Right lung (tissue), 5 donors: ENCODE results near the gene AQP12B. TPM values are rescaled to one million over a fixed set of nuclear protein-coding genes. Genes with fewer than 3 reads are reported as not detected.
"Not testable (repeated sequence)": the region's sequence is repeated elsewhere in the genome, so short reads cannot be mapped to it uniquely, and the experiment has no call there.

Experiments
- DNase-seq, 2 donors: peaks; one replicate each; pipeline ENCODE4 v3.0.0-alpha.2; 2013
- polyA plus RNA-seq, 5 donors: library from polyadenylated mRNA; unstranded; fragments of 120-200 nt; gene quantifications; one replicate each; pipeline versions ENCODE4 v1.2.1 to v1.2.3, GENCODE V29; 2013; ENCODE audit warnings: inconsistent platforms in 1 of 5, low replicate concordance in 1 of 5; ENCODE audit not compliant: insufficient read length in 5 of 5, insufficient read depth in 1 of 5

The AQP12B gene
- polyA plus RNA-seq, 5 donors, result 0.05 TPM; not detected in 4

DNA sequence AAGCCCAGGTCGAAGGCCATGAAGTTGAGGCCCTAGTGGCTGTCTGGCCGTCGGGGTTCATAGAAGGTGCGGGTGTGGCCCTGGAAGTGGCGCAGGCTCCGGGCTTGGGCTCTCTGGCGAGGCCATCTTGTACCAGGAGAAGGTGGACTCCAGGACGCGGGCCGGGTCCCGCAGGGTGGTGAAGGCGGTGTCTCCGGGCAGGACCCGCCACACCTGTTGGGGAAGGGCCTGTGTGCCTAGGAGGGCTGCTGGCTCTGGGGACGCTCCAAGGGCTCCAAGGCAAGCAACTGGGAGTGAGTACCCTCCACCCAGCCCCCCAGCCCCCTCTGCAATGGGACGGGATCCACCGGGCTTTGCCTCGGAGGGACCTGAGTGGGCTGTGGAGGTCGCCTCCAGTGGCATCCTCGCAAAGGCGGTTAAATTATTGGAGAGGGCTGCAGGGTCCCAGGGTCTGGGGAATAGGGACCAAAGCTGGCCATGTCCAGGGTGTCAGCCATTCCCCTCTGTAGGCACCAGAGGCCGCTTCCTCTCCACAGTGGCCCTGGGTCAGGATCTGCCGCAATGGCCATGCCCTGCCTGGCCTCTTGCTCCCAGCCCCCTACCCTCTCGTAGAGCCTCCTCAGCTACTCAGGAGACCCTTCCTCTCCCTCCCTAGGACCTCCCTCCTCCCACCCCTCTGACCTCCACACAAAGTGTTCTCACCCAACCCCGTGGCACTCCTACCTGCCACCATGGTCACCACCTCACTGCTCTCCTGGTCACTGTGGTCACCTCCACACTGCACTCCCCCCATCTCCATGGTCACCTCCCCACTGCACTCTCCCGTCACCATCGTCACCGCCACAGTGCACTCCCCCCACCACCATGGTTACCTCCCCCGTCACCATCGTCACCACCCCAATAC, 19.3 kb upstream of the AQP12B start:
- DNase-seq, result no peak

DNA sequence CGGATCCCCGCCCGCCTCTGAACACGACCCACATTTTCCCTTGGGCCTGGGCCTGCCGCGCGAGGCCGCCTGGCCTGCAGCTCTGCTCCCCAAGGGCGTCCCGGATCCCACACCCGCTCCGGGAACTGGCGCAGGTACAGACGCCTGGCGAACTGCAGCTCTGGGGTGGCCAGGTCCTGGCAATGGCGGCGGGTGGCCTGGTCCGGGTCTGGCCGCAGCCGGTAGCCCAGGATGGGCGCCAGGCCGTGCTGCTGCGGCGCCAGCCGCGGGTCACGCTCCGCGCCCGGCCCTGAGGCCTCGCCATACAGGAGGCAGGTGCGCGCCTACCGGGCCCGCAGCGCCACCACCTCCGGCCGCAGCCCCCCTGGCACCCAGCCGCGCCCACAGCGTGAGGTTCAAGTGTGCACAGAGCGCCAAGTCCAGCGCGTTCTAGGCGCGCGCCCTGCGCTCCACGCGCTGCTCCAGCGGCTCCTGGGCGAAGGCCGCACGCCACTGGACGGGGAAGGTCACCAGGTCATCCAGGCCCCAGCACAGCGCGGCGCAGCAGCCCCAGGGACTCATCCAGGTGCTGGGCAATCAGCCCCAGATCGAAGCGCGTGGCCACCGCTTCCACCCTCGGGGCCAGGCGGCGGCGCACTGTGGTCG, 18.5 kb upstream of the AQP12B start:
- DNase-seq, result no peak

DNA sequence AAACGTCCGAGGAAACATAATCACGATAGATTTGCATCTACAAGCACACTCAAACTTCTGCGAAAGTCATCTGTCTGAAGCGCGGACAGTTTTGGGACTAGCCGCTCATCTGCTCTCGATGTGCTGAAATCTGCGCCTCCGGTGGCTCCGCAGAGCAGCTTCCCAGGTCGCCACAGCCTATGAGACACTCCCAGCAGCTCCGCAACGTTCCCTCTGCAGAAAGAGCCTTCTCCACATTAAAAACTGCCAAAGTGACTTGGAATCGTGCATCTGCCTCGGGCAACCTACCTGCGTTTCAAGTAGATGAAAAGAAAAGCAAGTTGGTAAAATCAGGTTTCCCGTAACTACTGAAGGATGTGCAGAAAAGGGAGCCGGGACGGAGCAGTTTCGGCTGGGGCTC, 17.9 kb upstream of the AQP12B start:
- not testable (repeated sequence) for DNase-seq

DNA sequence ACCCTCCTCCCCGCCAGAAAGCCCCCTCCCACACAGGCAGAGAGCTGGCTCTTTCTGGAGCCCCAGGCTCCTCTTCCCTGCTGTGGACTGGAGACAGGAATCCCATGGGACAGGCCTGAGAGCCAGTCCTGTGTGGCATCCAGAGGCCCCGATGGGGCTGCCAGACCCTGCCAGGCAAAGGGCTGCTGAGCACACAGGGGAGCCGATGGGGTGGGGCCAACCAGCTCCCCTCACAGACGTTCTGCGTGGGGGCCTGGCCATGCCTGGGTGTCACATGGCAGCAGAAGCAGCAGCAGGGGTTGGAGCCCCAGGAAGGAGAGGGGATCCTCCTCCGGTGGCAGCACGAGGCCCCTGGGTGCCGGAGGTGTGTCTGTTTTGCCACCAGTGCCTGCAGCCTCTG, 17.1 kb upstream of the AQP12B start:
- not testable (repeated sequence) for DNase-seq

DNA sequence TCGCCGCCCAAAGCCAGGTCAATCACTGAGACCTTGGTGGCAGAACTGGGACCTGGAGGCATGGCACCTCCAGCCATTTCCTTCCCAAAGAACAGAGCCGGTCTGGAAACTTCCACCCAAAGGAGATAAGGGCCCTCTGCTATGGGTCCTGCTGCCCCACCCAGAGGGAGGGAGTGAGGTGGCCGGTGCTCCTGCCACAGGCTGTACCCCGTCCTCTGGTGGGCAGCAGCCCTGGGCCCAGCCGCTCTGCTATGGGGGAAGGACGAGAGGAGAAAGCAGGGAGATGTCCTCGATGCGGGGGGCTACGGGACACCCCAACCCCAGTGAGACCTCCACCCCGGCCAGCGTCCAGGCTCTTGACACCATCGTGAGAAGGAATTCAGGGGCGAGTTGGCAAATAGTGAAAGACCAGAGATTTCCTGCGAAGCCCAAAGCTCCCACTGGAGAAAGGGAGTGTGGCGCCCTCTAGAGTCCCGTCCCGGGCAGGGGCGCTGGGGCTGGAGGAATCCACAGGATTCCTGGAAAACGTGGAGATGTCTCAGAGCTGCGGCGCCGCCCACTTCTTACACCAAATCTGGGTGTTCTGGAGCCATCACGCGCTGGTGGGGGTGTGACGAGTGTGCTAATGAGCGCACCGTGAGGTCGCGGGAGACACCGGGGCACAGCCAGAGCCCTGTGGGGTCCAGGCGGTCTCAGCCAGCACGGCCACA, 16.3 kb upstream of the AQP12B start:
- not testable (repeated sequence) for DNase-seq

DNA sequence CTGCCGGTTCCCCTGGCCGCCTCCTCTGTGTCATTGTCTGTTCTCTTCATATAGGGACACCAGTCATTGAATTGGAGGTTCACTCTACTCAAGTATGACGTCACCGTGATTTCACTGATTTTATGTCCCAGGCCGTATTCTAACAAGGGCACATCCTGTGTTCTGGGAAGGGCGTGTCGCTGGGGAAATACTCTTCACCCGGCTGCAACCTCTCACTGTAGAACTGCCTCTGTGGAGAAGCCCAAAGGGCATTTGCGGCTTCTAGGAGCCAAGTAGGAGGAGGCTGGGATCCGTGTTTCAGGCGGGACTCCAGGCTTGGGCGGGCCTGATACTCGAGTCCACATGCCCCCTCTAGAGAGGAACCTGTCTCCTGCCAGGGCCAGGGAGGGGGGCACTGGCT, 13.8 kb upstream of the AQP12B start:
- DNase-seq, result not testable (repeated sequence)

DNA sequence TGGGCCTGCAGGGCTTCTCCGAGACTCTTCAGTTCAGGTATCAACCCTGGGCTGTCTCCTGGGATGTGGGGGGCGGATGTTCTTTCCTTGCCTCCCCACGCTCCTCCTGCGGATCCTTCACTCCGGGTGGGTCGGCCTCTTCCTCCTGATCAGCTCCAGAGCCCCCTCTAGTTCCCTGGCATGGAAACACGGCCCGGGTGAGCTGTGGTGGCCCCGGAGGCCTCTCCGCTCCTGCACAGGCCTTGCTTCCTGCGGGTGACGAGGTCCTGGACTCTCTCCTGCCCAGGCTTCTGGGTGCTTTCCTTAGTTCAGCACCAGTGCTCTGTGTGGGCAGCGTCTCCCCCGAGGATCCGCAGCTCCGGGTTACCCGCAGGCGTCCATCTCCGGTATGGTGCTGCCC, 12.9 kb upstream of the AQP12B start:
- DNase-seq, result not testable (repeated sequence)

DNA sequence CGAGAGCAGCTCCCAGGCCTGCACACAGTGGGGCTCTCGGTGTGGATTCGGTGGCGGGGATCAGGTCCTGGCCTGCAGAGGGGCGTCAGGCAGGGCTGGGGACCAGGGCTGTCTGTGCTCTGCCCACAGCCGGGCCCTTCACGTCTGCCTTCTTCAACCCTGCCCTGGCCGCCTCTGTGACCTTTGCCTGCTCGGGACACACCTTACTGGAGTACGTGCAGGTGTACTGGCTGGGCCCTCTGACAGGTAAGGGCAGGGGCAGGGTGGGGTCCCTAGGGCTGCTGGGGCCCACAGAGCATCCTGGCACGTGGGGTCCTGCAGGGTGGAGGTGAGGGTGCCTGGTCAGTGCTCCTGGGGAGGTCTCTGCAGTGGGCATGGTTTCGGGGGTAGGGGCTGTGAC, 11.6 kb upstream of the AQP12B start:
- DNase-seq, result not testable (repeated sequence)

DNA sequence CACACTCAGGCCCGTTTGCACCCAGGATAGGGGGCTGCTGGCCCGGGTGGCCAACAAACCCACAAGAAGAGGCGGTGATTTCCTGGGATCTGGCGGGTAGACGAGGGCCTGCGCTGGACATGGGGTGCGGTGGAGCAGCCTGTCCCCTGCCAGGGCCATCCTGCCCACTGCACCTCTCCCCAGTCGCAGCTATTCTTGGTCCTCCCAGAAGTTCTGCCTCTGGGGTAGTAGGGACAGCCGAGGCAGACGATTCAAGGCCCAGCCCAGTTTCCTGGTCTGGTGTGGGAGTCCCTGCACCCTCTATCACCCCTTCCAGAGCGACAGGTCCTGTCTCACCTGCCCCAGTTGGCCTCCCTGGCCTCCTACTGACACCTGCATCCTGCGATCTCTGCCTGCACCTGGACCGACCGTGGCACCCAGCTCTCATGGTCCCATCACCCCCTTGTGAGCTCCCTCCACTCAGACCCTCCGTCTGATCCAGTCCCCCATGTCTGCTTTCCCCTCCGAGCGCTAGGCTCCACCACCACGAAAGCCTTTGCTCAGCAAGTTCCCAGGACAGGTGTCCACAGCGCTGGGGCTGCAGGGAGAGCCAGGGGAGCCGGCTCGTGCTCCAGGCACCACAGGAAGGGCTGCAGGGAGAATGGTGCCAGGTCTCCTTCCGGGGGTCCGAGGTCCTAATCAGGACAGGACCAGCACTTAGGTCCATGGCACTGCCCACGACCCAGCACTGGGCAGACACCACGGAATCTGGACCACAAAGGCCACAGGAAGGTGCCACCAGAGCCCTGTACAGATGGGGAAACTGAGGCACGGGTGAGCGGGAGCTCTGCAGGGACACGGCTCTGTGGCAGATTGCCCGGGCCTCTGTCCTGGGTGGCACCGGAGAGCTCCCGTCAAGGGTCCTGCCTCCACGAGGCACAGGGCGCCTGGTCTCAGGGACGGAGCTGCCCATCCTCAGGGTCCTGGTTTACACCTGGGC, 10.2 kb upstream of the AQP12B start:
- not testable (repeated sequence) for DNase-seq

DNA sequence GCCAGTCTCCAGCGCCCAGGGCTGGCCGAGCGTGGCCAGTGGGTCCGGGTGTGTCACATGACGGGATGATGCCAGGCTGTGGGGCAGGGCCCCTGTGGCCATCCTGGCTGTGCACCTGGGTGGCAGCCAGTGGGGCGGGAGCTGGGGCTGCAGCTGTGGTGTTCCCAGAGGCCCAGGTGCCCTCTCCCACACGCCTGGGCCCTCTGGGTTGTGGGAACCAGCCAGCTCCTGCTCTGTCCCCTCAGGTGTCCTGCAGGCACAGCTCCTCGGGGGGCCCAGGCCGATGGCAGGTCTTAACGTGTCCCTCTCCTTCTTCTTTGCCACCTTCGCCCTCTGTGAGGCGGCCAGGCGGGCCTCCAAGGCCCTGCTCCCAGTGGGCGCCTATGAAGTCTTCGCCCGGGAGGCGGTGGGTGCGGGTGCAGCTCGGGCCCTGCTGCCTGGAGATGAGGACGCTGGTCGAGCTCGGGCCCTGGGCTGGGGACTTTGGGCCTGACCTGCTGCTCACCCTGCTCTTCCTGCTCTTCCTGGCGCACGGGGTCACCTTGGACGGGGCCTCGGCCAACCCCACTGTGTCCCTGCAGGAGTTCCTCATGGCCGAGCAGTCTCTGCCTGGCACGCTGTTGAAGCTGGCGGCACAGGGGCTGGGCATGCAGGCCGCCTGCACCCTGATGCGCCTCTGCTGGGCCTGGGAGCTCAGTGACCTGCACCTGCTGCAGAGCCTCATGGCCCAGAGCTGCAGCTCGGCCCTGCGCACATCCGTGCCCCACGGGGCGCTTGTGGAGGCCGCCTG, 9.1 kb upstream of the AQP12B start, which contains the start of gene AQP12A:
Gene AQP12A, plus strand, starts transcription at position 236 of the 790 bp plus-strand sequence. Its CDS starts 48 bp downstream, at position 284.
- DNase-seq, result not testable (repeated sequence)

DNA sequence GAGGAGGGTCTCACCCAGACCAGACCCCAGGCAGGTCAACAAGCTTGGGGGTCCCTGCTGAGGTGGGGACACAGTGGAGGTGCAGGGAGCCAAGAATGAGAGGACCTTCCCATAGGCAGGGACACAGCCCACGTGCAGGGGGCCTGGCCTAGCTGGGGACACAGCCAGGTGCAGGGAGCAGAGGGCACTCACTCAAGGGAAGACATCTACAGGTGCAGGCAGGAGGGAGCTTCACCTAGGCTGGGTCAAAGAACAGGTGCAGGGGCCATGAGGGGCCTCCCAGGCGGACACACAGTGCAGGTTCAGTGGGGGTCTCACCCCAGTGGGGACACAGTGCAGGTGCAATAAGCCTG, 8.4 kb upstream of the AQP12B start:
- DNase-seq, result not testable (repeated sequence)

DNA sequence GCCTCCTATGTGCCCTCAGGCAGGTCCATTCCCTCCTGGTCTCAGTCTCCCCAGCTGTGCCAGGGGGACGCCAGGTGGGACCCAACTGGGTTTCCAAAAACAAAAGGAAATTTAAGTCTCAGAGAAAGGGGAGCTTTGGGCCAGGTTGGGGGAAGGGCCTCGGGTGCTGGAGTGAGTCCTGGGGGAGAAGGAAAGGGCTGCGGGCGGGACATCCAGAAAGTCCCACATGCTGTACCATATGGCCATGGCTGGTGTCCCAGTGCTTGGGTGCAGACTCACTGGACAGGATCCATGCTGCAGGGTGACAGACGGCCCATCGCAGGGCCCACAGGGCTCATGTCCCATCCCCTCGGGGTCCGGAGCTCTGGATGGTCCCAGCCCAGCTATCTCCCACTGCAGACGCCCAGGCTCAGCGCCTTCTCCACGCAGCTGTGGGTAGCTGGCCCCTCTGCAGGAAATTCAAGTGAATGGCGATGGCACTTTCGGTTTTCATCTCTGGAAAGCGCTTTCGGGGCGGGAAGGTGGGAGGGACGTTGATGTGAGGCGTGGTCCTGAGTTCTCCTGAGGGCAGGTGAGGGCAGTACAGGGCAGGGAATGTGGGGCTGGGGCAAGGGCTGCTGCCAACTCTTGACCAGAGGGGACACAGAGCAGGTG, 7.9 kb upstream of the AQP12B start:
- not testable (repeated sequence) for DNase-seq

DNA sequence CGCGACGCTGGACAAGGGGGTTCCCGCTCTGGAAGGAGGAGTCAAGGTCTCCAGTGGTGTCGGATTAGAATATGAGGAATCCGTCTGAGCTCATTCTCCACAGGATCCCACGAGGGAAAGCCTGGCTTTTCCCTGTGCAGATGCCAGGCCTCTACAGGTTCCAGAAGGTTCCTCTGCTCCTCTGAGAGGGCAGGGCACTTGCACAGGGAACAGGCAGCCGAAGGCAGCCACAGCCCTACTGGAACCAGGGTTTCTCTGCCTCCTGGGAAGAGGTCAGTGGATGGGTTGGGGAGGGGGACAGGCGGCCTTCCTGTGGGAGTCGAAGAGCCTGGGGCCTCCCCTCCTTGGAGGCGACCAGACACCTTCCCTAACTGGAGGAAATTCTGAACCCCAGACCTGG, 7.3 kb upstream of the AQP12B start:
- no peak for DNase-seq

DNA sequence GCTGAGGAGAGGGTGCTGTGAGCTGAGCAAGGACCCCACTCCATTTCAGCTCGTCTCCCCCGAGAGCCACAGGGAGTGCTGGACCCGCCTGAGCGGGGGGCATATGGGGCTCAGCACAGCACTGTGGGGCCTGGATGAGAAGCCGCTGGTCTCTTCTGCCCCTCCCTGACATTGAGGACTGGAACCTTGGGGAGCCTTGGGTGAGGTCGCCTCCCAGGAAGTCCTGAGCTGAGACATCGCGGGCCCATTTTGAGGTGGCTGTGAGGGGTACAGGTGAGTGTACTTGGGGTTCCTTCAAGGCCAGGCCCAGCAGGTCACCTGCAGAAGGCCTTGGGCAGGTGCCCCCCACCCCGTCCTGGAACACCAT, 5.9 kb upstream of the AQP12B start:
- no peak for DNase-seq

DNA sequence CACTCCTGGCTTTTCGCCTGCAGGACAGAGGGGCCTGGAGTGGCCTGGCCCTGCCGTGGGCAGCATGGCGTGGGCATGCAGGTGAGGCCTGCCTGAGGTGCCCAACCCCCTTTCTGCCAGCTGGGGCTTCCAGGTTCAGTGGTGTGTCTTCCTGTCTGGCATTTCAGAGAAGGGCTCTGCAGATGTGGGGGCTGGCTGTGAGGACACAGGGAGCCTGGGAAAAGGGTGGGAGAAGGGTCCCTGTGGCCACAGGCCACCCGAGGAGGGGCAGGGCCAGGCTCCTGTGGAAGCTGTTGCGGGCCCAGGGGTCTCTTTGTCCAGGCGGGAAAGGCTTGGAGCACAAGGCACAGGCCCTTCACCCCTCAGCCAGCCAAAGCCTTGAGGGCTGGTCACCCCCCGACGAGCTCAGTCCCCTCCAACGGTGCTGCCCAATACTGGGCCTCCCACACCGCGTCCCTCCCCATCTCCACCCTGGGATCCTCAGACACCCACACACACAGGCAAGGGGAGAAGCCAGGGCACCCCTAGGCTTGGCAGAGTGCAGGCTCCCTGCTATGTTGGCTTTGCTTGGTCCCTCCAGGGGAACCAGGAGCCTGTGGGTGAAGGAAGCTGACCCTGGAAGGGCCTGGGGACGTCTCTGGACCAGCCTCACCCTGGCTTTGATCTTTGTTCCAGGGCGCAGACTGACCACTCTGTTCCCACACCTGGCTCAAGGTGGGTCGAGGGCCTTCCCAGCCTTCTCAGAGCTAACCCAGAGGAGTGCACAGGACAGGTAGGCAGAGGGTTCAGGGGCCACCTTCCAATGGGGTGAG, 5.3 kb upstream of the AQP12B start:
- no peak for DNase-seq

DNA sequence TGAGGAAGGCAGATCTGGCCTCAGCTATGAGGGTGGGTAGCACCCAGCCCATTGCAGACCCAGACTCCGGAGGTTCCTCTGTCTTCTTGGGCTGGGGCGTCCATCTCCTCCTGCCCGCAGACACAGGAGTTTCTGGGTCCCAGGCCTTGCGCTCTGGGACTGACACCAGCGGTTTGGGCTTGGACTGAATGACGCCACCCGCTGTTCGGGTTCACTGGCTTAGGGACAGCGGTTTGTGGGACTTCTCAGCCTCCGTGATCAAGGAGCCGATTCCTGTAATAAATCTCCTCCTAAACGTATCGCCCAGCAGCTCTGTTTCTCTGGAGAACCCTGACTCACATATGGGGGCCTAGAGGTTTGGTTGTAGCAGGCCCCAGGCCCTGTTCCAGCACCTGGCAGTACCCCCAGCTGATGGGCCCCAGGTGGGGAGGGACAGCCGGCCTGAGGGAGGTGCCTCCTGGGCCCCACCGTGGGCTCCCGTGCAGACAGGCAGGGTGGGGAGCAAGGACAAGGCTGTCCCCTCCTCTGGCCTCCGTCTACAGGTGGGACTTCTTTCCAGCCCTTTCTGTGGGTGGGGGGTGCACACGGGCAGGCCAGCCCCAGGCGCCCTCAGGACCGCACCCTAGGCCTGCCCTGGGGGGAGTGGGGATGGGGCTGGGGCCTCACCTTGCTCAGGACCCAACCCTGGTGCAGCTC, 4.5 kb upstream of the AQP12B start:
- no peak for DNase-seq

DNA sequence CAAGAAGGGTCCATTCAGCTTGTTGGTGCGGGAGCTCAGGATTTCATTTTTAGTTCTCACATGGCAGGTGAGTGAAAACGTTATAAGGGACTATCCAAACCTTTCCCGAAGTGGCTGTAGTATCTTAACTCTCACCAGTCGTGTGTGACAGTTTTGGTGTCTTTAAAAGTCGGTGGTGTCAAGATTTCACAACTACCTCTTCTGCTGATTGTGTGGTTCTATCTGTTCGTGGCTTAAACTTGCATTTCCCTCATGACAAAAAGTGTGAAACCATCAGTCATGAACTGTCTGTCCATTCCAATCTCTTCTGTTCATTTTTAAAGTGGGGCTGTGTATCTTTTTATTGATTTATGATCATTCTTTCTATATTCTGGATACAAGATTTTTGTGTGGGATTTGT, 3.8 kb upstream of the AQP12B start:
- no peak for DNase-seq

DNA sequence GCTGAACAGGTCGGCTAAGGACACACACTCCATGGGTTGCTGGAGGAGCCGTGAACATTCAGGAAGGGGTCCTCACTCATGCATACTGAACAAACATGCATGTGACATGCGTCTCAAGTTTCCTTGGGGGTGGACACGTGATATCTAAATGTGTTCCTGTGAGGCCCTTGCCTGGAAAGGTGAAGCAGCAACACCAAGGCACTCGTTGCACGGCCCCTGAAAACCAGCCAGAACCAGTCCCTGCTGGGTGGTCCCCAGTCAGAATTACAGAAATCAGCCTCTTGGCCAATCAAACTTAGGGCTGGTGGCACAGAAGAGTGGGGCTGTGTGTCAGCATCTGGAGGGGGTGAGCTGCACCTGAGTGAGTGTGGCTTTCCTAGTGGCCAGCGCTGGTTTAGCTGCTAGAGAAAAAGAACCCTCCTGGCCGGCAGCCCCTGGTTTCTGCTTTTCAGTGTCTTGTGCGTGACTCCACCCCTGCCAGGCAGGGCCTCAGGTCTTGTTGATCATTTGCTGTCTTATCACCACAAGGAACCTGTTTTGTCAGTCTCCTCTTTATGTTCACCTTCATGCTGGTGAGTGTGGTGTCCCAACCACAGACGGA, 3.2 kb upstream of the AQP12B start:
- DNase-seq, result peak; percentile 37 to 39
